Colon (tissue), 2 donors: ENCODE data around the gene SHOC1.
"Not testable (repeated sequence)": the region's sequence is repeated elsewhere in the genome, so short reads cannot be mapped to it uniquely, and the experiment has no call there.

Experiments used
- FAIRE-seq: peaks from 2 replicates; lab custom pipeline; 2012; peaks lifted over from hg19 to GRCh38; lab: Jason Lieb, UNC
- donor health status: control.
- donor health status: control.

Gene SHOC1

GRCh38 chr9:111794835-111795556, at the start of gene SHOC1:
Gene SHOC1 (minus strand): TSS chr9:111794937. CDS start chr9:111791418, 3,519 bp downstream.
- FAIRE-seq: no peak

GRCh38 chr9:111843971-111844370, 49.2 kb upstream of the SHOC1 start:
- no peak for FAIRE-seq

GRCh38 chr9:111842313-111842712, 47.6 kb upstream of the SHOC1 start:
- no peak for FAIRE-seq

GRCh38 chr9:111840442-111840841, 45.7 kb upstream of the SHOC1 start:
- FAIRE-seq: no peak

GRCh38 chr9:111839987-111840386, 45.2 kb upstream of the SHOC1 start:
- no peak for FAIRE-seq

DNA sequence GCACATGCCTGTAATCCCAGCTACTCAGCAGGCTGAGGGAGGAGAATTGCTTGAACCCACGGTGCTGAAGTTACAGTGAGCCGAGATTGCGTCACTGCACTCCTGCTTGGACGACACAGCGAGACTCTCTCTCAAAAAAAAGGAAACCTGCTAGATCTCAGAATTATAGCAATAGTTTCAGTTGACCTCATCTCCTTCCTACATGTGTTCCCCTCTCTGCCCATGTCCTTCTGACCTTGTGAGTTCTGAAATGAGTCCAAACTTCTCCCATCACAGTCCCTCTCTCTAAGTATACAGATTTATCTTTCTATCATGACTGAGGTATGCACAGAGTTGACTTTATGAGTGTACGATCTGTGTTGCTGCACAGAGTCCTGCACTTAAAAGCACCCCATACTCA, 44.6 kb upstream of the SHOC1 start:
- no peak for FAIRE-seq

DNA sequence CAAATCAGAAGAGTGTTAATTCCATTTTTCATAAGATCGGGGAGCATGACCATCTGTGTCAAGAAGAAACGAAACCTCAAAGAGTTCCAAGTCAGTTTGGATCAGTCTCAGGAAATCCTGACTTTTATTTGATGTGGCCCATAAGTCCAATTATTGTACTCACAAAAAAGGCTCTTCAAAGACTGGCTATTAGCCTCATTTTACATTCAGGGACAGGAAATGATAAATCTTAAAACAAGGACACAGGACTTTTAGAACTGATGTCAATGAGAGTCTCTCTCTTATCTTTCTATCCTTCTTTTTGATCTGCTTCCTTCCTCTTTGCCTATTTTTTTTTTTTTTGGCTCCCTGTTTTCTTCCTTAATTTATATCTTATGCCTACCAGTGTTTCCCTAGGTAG, 43.7 kb upstream of the SHOC1 start:
- FAIRE-seq: no peak

DNA sequence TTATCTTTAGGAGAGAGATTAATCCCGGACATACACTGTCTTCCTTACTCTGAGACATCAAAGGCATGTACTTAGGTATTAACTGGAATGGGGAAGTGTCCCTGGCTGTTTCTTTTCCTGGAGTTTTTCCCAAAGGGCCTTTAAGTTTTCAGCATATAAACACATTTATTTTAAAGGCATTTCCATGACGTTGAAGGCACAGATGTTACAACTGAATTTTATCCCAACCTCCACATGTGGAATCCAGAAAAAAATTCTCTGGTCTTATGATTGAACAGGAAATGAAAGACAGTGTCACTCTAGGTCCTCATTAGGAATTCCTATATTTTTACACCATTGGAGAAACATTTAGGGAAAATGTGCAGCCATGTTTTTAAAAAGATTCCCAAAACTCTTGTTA, 41.6 kb upstream of the SHOC1 start:
- no peak for FAIRE-seq

DNA sequence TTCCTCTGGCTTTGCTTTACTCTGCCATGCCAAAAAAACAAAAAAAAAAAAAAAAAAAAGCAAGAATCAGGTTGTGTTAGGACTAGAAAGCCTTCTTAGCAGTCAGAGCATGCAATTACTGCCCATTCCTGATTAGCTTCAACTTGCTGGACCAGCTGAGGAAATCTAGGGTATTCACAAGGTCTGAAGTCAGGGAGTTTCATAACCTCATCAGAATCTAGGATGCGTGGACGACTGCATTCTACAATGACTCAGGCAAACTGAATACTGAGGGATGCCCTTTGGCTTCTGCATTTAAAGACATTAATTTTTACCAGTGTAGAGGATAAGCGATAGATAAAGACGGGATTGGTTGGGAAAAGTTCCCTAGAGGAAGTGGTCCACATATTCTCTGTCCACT, 39.2 kb upstream of the SHOC1 start:
- FAIRE-seq: no peak

DNA sequence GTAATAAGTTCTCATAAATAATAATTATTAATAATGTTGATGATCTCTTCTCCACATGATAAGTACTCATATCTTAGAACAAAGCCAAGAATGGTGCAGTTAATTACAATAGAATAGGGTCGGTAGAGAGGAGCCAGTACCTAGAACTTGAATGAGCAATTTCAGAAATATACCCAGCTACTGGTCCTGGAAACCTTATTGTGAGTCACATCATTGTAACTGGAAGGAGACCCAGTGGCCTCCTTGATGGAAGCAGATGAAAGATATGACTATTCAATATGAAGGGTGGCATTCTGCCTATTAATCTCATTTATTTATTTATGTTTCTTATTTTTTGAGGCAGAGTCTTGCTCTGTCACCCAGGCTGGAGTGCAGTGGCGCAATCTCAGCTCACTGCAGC, 37.7 kb upstream of the SHOC1 start:
- FAIRE-seq: no peak

DNA sequence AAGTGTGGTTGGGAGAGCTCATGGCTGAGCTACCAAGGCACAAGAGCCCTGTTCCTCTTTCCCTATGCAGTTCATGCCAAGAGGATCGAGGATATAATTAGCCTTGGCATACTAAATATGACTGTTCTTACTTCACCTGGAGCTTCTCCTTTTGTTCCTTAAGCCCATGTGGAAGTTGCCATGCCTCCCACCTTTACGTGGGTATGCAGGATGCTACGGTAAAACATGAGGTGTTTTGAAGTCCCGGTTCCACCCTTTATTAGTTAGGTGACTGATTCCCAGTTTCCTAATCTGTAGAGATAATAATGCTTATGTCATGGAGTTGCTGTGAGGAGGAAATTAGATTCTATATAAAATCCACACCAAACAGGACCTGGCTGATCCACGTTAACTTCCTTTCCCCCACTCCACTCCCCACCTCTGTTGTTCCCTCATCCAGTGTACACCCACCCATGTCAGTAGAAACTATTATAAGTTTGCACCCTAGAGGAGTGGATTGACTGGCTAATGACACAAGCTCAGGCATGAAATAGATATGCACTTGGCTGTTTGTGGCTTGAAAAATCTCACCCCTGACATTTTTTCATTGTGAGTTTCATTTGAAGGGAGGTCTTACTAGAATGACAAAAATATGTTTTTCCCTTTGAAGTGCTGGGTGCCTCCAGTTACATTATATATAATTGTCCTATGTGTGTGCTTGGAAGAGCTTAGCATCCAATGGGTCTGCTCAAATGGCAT, 36.8 kb upstream of the SHOC1 start:
- no peak for FAIRE-seq

GRCh38 chr9:111828193-111828592, 33.5 kb upstream of the SHOC1 start:
- FAIRE-seq: no peak

GRCh38 chr9:111825468-111826145, 30.9 kb upstream of the SHOC1 start:
- no peak for FAIRE-seq

- FAIRE-seq: no peak
Observed at GRCh38 chr9:111821006-111821528, 26.3 kb upstream of the SHOC1 start.

- FAIRE-seq: no peak
Observed at GRCh38 chr9:111819360-111819759, 24.6 kb upstream of the SHOC1 start.

GRCh38 chr9:111815285-111816070, 20.7 kb upstream of the SHOC1 start:
- FAIRE-seq: no peak

DNA sequence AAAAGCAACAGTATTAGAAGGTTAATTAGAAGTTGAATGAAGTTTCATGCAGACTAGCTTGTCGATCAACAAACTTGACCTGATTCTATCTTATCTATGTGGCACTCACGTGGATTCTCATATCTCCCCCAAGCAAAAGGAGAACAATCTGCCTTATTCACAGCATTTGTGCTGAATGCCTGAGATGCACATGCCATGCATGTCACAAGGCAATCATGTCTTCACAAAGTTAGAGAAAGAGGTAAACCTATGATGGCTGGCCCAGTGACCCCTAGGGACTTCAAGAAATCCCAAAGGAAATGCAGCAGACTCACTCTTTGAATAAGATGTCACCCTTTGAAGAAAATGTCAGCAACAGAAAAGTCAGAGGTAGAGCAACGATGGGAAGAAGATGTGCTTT, 17.6 kb upstream of the SHOC1 start:
- no peak for FAIRE-seq

DNA sequence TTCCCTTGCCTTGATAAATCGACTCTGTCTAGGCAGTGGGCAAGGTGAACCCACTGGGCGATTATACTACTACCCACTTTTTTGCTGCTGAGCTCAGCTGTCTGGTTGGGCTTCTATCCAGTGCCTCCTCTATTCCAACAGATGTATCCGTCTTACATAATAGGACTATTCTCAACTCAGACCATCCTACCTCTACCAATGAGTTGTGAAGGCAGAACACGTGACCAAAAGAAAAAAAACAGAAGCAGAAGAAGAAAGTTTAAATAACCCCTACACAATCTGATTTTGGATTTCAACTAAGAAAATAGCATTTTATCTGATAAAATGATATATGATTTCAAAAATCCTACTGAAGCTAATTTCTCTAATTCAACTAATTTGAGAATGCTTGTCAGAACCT, 16.2 kb upstream of the SHOC1 start:
- FAIRE-seq: no peak

- FAIRE-seq: not testable (repeated sequence)
Observed at GRCh38 chr9:111810415-111810814, 15.7 kb upstream of the SHOC1 start.

DNA sequence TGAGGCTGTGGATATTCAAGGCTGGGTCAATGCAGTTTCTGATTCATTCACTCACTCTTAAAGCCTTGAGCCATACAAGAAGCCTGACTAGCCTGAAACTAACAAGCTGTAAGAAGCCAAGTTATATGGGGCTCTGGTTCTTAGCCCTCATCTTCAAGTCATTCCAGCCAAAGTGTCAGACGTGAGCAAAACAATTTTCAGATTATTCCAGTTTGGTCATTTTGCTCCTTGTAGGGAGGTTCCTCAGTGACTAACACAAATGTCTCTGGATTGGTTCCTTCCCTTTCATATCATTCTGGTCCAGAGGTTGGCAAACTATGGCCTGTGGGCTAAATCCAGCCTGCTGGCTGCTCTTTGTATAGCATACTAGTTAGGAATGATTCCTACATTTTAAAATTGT, 12.5 kb upstream of the SHOC1 start:
- FAIRE-seq: no peak

DNA sequence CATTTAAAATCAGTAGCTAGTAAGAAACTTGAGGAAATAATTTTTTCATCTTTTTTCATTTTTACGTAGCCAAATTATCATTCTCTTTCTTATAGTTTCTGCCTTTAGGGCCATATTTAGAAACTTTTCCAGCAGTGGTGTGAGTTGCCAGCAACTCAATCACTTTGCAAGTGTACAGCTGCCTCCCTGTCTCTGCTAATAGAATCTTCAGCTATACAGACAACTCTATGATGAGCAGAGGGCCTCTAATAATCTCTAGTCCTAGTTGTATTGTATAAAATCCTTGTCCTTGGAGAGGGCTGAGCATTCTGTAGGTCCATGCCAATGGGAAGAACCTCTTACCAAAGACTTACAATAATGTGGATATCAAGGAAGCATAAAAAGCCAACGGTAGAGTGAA, 11.5 kb upstream of the SHOC1 start:
- FAIRE-seq: no peak

- FAIRE-seq: no peak
Observed at GRCh38 chr9:111805830-111806241, 11.1 kb upstream of the SHOC1 start.
